Measurements from ENCODE around the gene CPED1. TPM values are rescaled to one million over a fixed set of nuclear protein-coding genes. Genes with fewer than 3 reads are reported as not detected.

CPED1 gene
- total RNA-seq, 2 donors from 2014 or later = 5.3 to 7.3 TPM

GRCh38 chr7:121327671-121328070, 339.2 kb downstream of the CPED1 start:
- H3K4me1 ChIP-seq = peaks cover 22% of the 10 kb centered on the region
- no peak overlapping the region for H3K27ac ChIP-seq
- ATAC-seq (no peak), DNase-seq (no peak)
- no peaks in the 10 kb centered on the region for H3K36me3 ChIP-seq (replicated peaks in 1 of 2; ENCODE audit: insufficient read depth in 1 of 2, low read depth in 2 of 2)
- no peaks in the 10 kb centered on the region for H3K9me3 ChIP-seq
- H3K4me3 ChIP-seq = no peak overlapping the region
- 48 to 50% methylated on average over 5 of the region's 5 CpGs for WGBS, 2 donors
- TF ChIP-seq POLR2A (IDR thresholded peaks at IDR 0.05) (no peak), CTCF (IDR thresholded peaks at IDR 0.05) (no peak)
- intact Hi-C loops (cut with DNase I) = no loop called here
- H3K27me3 ChIP-seq = peaks cover 0 to 19% of the 10 kb centered on the region in 2 donors

DNA sequence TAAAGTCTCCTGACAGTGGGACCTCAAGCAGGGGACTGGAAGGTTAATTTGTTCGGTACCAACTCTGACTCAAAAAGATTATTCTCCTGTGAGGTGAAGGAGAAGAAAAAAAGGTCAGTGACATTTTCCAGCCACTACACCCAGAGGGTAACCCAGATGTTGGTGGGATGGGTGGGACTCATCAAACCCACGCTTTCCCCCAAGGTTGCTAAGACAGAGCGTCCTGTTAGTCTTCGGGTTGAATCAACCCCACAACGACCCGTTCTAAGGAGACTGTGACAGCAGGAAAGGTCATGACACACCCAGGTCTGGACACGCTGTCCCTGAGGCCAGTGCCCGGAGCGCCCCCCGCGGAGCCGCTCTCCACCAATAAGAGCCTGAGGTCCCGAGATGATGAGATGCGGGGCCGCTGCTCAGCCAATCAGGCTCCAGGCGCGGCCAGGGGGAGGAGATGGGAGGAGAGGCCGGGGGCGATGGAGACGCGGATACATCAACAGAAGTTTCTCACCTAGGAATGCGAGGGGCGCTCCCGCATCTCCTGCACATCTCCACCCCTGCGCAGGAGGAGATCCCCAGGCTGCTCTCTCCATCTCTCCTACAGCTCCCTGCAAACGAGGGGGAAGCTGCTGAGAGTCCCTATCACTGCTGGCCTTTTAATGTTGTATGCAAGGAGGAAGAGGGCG, 340.1 kb downstream of the CPED1 start, which contains the start of gene WNT16:
Gene WNT16, plus strand, starts transcription at position 493 of the 683 bp plus-strand sequence. CDS start 293 bp downstream, outside the sequence.
- peaks cover 22% of the 10 kb centered on the region for H3K4me1 ChIP-seq
- no peaks in the 10 kb centered on the region for H3K36me3 ChIP-seq (replicated peaks in 1 of 2; ENCODE audit: insufficient read depth in 1 of 2, low read depth in 2 of 2)
- intact Hi-C loops (cut with DNase I) = no loop called here
- 19 to 33% methylated on average over 10 to 27 of the region's 27 CpGs for WGBS, 2 donors
- peaks cover 0 to 19% of the 10 kb centered on the region in 2 donors for H3K27me3 ChIP-seq
- no peaks in the 10 kb centered on the region for H3K9me3 ChIP-seq
- H3K27ac ChIP-seq = no peak within 1 kb of the TSS
- H3K4me3 ChIP-seq = no peak within 1 kb of the TSS
- DNase-seq (no peak), ATAC-seq (peak; percentile 15)
- TF ChIP-seq POLR2A (IDR thresholded peaks at IDR 0.05) = no peak
- no peak for TF ChIP-seq CTCF (IDR thresholded peaks at IDR 0.05)

DNA sequence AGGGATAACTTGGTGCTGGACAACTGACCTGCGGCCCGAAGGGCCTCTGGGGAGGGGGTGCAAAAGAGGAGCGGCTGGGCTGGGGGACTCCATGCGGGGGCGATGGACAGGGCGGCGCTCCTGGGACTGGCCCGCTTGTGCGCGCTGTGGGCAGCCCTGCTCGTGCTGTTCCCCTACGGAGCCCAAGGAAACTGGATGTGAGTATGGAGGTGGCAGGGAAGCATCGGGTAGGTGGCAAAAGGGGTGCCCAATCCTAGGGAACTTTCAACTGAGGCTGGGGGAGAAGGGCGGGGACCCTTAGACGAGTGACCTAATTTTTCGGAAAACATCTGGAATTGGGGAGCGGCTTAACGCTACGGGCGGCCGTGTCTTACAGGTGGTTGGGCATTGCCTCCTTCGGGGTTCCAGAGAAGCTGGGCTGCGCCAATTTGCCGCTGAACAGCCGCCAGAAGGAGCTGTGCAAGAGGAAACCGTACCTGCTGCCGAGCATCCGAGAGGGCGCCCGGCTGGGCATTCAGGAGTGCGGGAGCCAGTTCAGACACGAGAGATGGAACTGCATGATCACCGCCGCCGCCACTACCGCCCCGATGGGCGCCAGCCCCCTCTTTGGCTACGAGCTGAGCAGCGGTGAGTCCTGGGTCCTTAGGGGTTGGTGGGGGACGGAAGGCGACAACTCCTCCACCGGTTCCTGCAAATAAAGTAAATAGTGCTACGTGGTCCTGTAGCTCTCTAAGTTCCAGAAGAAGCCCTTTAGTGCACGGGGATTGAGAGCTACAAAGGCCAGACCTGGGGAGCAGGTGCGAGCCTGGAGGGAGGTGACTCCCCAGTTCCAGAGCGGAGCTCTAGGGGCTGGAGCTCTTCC, 340.9 kb downstream of the CPED1 start:
- peaks cover 0 to 19% of the 10 kb centered on the region in 2 donors for H3K27me3 ChIP-seq
- H3K27ac ChIP-seq = no peak overlapping the region
- no peaks in the 10 kb centered on the region for H3K36me3 ChIP-seq (replicated peaks in 1 of 2; ENCODE audit: insufficient read depth in 1 of 2, low read depth in 2 of 2)
- ATAC-seq (peak; percentile 53), DNase-seq (peak in 3 of 4 donors; percentile 25 to 44 (median 35))
- intact Hi-C loops (cut with DNase I) = loop anchor here (10.0 kb wide), 1 partner anchor 215 kb away; no protein-coding TSS in a partner anchor
- H3K4me1 ChIP-seq = peaks cover 22% of the 10 kb centered on the region
- TF ChIP-seq POLR2A (IDR thresholded peaks at IDR 0.05) = no peak
- TF ChIP-seq CTCF (IDR thresholded peaks at IDR 0.05) = peak in 1 of 7 experiments; percentile 11
- 4 to 10% methylated on average over 19 to 47 of the region's 47 CpGs for WGBS, 2 donors
- H3K9me3 ChIP-seq = no peaks in the 10 kb centered on the region
- H3K4me3 ChIP-seq = no peak overlapping the region

DNA sequence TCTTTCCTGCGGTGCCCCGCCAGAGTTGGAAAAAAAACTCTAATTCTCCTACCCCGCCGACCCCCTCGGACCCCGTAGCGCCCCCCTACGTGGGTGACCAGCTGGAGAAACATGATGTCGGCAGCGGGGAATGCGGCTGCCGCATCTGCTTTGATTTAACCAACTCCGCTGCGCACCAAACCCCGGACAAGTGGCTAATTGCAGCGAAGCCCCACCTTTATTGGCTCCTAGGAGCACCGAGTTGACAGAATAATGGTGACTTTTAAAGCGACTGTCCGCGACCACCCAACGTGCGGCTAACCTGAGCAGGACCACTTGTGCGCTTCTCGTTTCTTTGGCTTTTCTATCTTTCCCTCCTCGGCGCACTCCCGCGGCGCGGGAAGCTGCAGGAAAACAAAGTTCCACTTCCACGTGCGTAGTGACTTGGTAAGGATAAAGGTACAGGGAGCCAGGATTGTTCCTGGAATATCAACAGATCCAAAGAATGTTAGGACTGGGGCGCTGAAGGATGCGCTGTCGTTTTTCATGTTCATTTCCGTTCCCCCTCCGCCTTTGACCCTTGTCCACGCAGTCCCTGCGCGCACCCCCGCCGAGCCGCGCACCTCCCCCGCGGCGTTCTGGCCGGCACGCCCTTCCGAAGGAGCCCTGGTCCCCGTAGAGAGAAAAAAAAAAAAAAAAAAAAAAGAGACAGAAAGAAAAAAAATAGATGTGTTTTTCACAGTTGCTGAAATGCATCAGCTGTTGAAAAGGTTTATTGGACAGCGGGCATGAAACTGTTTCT, 341.7 kb downstream of the CPED1 start:
- Histone ChIP-seq H3K4me1 (peaks cover 22% of the 10 kb centered on the region), H3K27ac (no peak overlapping the region), H3K4me3 (peak overlapping the region in 1 of 2 donors; percentile 15), H3K36me3 (replicated peaks in 1 of 2; ENCODE audit: insufficient read depth in 1 of 2, low read depth in 2 of 2) (no peaks in the 10 kb centered on the region), H3K9me3 (no peaks in the 10 kb centered on the region), H3K27me3 (peaks cover 0 to 19% of the 10 kb centered on the region in 2 donors)
- TF ChIP-seq CTCF (IDR thresholded peaks at IDR 0.05) (no peak), POLR2A (IDR thresholded peaks at IDR 0.05) (no peak)
- 2 to 4% methylated on average over 38 to 52 of the region's 52 CpGs for WGBS, 2 donors
- intact Hi-C loops (cut with DNase I) = loop anchor here (10.0 kb wide), 1 partner anchor 215 kb away; no protein-coding TSS in a partner anchor
- DNase-seq (no peak), ATAC-seq (no peak)

All from body of pancreas (tissue), 4 donors.